Mucosa of rectum (tissue), 2 donors: Measurements from ENCODE around the gene POTEM.
"Not testable (repeated sequence)": the region's sequence is repeated elsewhere in the genome, so short reads cannot be mapped to it uniquely, and the experiment has no call there.

Experiments used
- H3K27ac ChIP-seq, 2 donors: one replicate each; pipeline ENCODE4 v1.7.0; 2013; ENCODE audit warnings: inconsistent platforms in 2 of 2, low read depth in 2 of 2, low read length in 2 of 2
- H3K27me3 ChIP-seq, 2 donors: one replicate each; pipeline ENCODE4 v1.7.0; 2013; ENCODE audit warnings: low read length in 2 of 2; ENCODE audit not compliant: control insufficient read depth in 2 of 2, insufficient read depth in 2 of 2
- H3K36me3 ChIP-seq, 2 donors: one replicate each; pipeline ENCODE4 v1.7.0; 2013; ENCODE audit warnings: low read length in 2 of 2; ENCODE audit not compliant: control insufficient read depth in 2 of 2, insufficient read depth in 2 of 2
- H3K4me1 ChIP-seq, 2 donors: one replicate each; pipeline ENCODE4 v1.7.0; 2013; ENCODE audit warnings: low read length in 2 of 2, mild to moderate bottlenecking in 1 of 2; ENCODE audit not compliant: control insufficient read depth in 2 of 2, insufficient read depth in 2 of 2
- H3K4me3 ChIP-seq, 2 donors: one replicate each; pipeline ENCODE4 v1.7.0; 2013; ENCODE audit warnings: low read length in 2 of 2
- H3K9ac ChIP-seq, 2 donors: one replicate each; pipeline ENCODE4 v1.7.0; 2013; ENCODE audit warnings: low read length in 2 of 2, low read depth in 1 of 2, mild to moderate bottlenecking in 1 of 2
- H3K9me3 ChIP-seq, 2 donors: one replicate each; pipeline ENCODE4 v1.7.0; 2013; ENCODE audit warnings: low read length in 2 of 2; ENCODE audit not compliant: control insufficient read depth in 2 of 2
- donor health status: healthy.
- donor health status: Normal muscosa, but diverticular disease.

Gene POTEM

DNA sequence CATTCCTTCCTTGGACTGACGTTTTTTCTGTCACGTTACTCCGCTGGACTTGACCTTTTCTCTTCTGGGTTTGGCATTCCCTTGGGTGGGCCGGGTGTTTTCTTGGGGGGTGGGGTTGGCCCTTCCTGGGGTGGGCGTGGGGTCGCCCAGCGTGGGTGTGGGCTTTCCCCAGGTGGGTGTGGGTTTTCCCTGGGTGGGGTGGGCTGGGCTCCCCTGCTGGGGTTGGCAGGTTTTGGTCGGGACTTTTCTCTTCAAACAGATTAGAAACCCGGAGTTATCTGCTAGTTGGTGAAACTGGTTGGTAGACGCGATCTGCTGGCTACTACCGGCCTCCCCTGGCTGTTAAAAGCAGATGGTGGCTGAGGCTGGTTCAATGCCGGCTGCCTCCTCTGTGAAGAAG is at the start of gene POTEM:
TSS of gene POTEM (plus strand) at position 301 of the 400 bp plus-strand sequence. CDS start at position 353, 52 bp downstream.
- not testable (repeated sequence) for H3K9ac ChIP-seq, H3K27me3 ChIP-seq, H3K9me3 ChIP-seq, H3K4me1 ChIP-seq, H3K27ac ChIP-seq, H3K4me3 ChIP-seq, H3K36me3 ChIP-seq

DNA sequence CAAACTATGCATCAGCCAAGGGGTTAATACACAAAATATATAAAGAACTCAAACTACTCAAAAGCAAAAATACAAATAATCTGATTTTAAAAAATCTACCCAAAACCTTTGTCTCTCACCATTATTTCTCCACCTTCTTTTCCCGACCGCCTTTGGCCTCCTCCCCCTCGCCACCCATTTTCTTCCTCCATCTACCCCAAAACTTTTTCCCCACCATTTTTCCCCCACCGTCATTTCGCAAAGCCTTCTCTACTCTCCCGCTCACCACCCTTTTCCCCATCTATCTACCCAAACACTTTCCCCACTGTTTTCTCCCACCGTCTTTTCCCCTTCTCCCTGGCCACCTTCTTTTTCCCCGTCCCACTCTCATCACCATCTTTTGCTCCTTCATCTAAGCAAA is 48.9 kb upstream of the POTEM start:
- not testable (repeated sequence) for H3K27me3 ChIP-seq, H3K36me3 ChIP-seq, H3K27ac ChIP-seq, H3K4me1 ChIP-seq, H3K9ac ChIP-seq, H3K4me3 ChIP-seq, H3K9me3 ChIP-seq

DNA sequence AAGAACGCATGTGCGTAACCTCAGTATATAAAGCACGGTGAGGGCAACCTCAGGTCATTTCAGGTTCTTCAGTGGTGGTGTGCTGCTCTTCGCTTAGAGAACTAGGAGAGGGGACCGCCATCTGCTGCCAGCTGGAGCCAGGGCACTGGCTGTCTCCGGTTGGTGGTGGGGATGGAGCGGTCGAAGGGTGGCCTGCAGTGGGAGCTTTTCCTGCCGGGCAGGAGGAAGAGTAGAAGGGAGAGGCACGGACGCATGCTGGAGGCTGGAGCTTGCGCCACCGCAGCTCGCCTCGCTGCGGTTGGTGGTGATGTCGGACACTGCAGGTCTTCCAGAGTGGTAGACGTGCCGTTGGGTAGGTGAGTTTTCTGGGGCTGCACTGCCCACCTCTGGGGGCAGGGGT is 47.2 kb upstream of the POTEM start:
- not testable (repeated sequence) for H3K27me3 ChIP-seq, H3K4me3 ChIP-seq, H3K36me3 ChIP-seq, H3K9me3 ChIP-seq, H3K9ac ChIP-seq, H3K4me1 ChIP-seq, H3K27ac ChIP-seq

DNA sequence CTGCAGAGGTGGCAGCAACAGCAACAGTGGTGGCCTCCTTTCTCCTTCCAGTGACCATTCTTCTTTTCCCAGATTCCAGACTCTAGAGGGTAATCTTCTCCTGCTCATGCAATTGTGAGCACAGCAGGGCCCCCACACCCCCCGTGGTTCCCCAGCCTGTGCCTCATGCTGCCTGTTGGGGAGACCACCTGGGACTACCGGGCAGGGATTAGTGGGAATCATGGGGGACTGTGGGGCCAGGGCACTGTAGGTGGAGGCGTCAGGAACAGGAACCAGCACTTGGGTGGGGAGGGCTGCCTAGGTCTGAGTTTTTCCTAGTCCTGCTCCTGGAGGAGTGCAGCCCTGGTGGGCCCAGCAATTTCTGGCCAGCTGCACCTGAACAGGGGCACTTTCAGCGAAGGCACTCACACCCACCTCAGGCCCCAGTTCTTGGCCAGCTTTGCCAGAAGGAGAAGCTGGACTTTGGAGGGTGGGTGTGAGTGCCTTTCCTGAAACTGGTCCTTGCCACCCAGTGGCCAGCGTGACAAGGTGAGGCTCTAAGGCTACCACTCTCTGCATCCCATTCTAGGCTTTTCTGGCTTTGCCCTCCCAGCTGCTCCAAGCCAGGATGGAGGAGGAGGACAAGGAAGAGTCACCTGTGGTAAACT is 46.1 kb upstream of the POTEM start:
- not testable (repeated sequence) for H3K27me3 ChIP-seq, H3K9me3 ChIP-seq, H3K9ac ChIP-seq, H3K4me3 ChIP-seq, H3K27ac ChIP-seq, H3K4me1 ChIP-seq, H3K36me3 ChIP-seq

DNA sequence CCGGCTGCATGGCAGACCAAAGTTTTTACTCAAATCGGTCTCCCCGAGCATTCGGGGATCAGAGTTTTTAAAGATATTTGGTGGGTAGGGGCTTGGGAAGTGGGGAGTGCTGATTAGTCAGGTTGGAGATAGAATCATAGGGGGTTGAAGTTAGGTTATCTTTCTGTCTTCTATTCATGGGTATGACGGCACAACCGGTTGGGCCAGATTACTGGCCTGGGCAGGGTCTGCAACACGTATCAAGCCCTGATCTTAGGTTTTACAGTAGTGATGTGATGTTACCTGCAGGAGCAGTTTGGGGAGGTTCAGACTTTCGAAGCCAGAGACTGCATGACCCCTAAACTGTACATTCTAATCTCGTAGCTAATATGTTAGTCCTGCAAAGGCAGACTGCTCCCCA is 30.4 kb upstream of the POTEM start:
- H3K9me3 ChIP-seq, H3K27ac ChIP-seq, H3K36me3 ChIP-seq, H3K27me3 ChIP-seq, H3K9ac ChIP-seq, H3K4me3 ChIP-seq, H3K4me1 ChIP-seq: not testable (repeated sequence)

DNA sequence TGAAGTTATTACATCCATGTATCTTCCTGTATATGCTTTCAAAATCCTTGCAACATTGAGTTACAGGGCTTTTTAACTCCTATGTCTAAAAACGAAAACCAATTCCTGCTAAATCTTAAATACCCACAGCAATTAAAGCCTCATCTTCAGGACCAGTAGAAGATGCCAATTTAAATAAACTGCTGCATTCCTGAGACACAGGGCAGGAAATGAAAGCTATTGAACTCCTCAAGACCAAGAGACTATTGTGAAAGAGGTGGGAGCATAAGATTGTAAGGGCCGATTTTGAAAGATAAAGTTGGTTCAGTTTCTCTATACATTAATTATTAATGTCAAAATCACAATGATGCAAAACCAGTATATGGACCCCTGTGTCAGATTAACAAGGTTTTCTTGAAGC is 28.5 kb upstream of the POTEM start:
- not testable (repeated sequence) for H3K9ac ChIP-seq, H3K36me3 ChIP-seq, H3K4me1 ChIP-seq, H3K9me3 ChIP-seq, H3K4me3 ChIP-seq, H3K27ac ChIP-seq, H3K27me3 ChIP-seq

DNA sequence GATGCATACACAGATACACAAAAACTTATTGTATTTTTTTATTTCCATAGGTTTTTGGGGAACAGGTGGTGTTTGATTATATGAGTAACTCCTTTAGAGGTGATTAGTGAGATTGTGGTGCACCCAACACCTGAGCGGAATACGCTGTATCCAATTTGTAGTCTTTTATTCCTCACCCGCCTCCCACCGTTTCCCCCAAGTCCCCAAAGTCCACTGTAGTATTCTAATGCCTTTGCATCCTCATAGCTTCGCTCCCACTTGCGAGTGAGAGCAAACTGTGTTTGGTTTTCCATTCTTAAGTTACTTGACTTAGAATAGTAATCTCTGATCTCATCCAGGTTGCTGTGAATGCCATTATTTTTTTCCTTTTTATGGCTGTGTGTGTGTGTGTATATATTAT is 17.3 kb upstream of the POTEM start:
- H3K4me3 ChIP-seq: not testable (repeated sequence)

DNA sequence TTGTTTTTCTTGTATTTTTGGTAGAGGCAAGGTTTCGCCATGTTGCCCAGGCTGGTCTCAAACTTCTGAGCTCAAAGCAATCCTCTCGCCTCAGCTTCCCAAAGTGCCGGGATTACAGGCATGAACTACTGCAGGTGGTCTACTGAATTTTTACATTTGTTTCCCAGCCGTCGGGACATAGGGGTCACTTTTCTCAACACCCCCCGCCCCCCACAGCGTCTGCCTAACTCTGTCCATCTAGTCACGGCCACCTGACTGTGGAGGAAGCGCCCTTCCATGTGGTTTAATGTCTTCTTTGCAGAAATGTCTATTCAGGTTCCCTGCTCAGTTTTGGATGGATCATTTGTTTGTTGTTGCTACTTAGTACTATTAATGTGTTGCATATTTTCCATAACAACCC is 14.1 kb upstream of the POTEM start:
- not testable (repeated sequence) for H3K27me3 ChIP-seq, H3K4me3 ChIP-seq, H3K9me3 ChIP-seq, H3K27ac ChIP-seq, H3K36me3 ChIP-seq, H3K4me1 ChIP-seq, H3K9ac ChIP-seq

More for the DNA sequence above, 17.3 kb upstream of the POTEM start:
- H3K27ac ChIP-seq, H3K9ac ChIP-seq, H3K9me3 ChIP-seq, H3K4me1 ChIP-seq, H3K36me3 ChIP-seq, H3K27me3 ChIP-seq: not testable (repeated sequence)

DNA sequence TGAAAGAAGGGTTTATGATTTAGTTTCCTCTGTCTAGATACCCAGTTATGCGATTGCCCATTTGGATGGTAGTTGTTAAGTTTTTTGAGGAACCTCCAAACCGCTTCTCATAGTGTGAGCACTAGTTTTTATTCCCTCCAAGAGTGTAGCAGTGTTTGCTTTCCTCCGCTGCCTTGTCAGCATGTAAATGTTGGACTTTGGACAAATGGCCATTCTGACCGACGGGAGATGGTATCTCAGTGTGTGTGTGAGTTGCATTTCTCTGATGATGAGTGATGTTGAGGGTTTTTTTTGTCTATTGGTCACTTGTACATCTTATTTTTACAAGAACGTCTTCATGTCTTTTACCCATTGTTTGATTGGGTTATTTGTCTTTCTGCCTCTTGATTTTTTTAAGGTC is 11.4 kb upstream of the POTEM start:
- not testable (repeated sequence) for H3K36me3 ChIP-seq, H3K4me1 ChIP-seq, H3K9me3 ChIP-seq, H3K27me3 ChIP-seq, H3K9ac ChIP-seq, H3K27ac ChIP-seq, H3K4me3 ChIP-seq

DNA sequence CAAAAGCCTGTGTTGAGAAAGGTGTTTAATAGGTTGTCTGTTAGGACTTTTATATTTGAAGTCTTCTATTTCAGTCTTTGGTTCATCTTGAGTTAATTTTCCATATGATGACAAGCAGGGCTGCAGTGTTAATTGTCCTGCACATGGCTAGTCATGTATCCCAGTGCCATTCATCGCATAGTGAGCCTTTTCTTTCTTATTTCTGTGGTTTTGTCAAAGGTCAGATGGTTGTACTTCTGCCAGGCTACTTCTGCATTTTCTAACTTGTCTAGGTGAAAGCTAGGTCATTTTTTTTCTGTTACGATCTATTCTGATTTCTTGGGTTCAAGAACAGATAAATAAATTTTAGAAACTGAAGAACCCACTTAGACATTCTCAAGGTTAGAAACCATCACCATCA is 5.7 kb upstream of the POTEM start:
- H3K36me3 ChIP-seq, H3K9me3 ChIP-seq, H3K4me1 ChIP-seq, H3K4me3 ChIP-seq, H3K27ac ChIP-seq, H3K9ac ChIP-seq, H3K27me3 ChIP-seq: not testable (repeated sequence)

DNA sequence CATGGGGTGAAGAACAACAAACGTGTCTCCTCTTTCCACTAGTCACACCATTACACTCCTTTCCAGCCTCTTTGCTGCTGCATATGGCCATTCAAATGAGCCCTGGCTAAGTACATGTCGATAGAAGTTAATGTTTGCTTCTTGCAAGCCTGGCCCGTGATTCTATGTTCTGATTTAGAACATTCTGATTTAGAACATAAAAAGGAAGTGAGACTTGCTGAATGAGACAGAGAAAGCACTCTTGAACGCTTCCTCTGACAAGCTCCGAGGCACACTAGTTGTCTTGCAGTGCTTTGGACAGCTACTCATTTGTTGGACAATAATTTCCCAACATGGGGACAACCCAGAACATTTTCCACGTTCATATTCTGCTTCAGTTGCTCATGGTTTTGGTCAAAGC is 5.1 kb upstream of the POTEM start:
- not testable (repeated sequence) for H3K4me3 ChIP-seq, H3K4me1 ChIP-seq, H3K36me3 ChIP-seq, H3K9ac ChIP-seq, H3K27me3 ChIP-seq, H3K9me3 ChIP-seq, H3K27ac ChIP-seq
